ENCODE measurements around the gene PTPN13. TPM values are rescaled to one million over a fixed set of nuclear protein-coding genes. Genes with fewer than 3 reads are reported as not detected.

Gene PTPN13
- total RNA-seq, 1 donor, result 70.2 TPM

GRCh38 chr4:86611757-86612156 is 17.6 kb downstream of the PTPN13 start:
- Histone ChIP-seq H3K27ac (ENCODE audit: low read depth, low read length) (no peak overlapping the region), H3K27me3 (ENCODE audit: insufficient read depth, low read length) (no peaks in the 10 kb centered on the region), H3K36me3 (ENCODE audit: insufficient read depth, low read length) (no peaks in the 10 kb centered on the region), H3K9me3 (ENCODE audit: low read depth, low read length) (no peaks in the 10 kb centered on the region), H3K4me2 (ENCODE audit: insufficient read depth, low read length) (no peak overlapping the region), H3K4me1 (ENCODE audit: insufficient read depth, low read length) (no peaks in the 10 kb centered on the region), H3K79me2 (ENCODE audit: insufficient read depth, low read length) (peaks cover 27% of the 10 kb centered on the region), H3K4me3 (ENCODE audit: insufficient read depth, low read length) (no peak overlapping the region), H2AFZ (ENCODE audit: low read length) (no peak overlapping the region), H4K20me1 (ENCODE audit: insufficient read depth, low read length) (peaks cover 5% of the 10 kb centered on the region)
- no peak for TF ChIP-seq CTCF (IDR thresholded peaks at IDR 0.05; ENCODE audit: extremely low read depth, low read depth, low read length)
- no peak for DNase-seq (ENCODE audit: insufficient read length, low spot score, missing footprints)

- H2AFZ ChIP-seq (ENCODE audit: low read length), result no peak overlapping the region
- TF ChIP-seq CTCF (IDR thresholded peaks at IDR 0.05; ENCODE audit: extremely low read depth, low read depth, low read length), result no peak
- H3K4me3 ChIP-seq (ENCODE audit: insufficient read depth, low read length), result no peak overlapping the region
- H3K27ac ChIP-seq (ENCODE audit: low read depth, low read length), result no peak overlapping the region
- DNase-seq (ENCODE audit: insufficient read length, low spot score, missing footprints), result no peak
- H3K79me2 ChIP-seq (ENCODE audit: insufficient read depth, low read length), result peaks cover 24% of the 10 kb centered on the region
- H3K36me3 ChIP-seq (ENCODE audit: insufficient read depth, low read length), result no peaks in the 10 kb centered on the region
- H3K4me2 ChIP-seq (ENCODE audit: insufficient read depth, low read length), result no peak overlapping the region
- H3K9me3 ChIP-seq (ENCODE audit: low read depth, low read length), result no peaks in the 10 kb centered on the region
- no peaks in the 10 kb centered on the region for H3K27me3 ChIP-seq (ENCODE audit: insufficient read depth, low read length)
- no peaks in the 10 kb centered on the region for H3K4me1 ChIP-seq (ENCODE audit: insufficient read depth, low read length)
- H4K20me1 ChIP-seq (ENCODE audit: insufficient read depth, low read length), result peaks cover 5% of the 10 kb centered on the region
Observed at GRCh38 chr4:86613734-86614133, 19.6 kb downstream of the PTPN13 start.

GRCh38 chr4:86614865-86615264 is 20.8 kb downstream of the PTPN13 start:
- no peak for DNase-seq (ENCODE audit: insufficient read length, low spot score, missing footprints)
- no peaks in the 10 kb centered on the region for H3K9me3 ChIP-seq (ENCODE audit: low read depth, low read length)
- H2AFZ ChIP-seq (ENCODE audit: low read length), result no peak overlapping the region
- H3K79me2 ChIP-seq (ENCODE audit: insufficient read depth, low read length), result peaks cover 30% of the 10 kb centered on the region
- H3K27ac ChIP-seq (ENCODE audit: low read depth, low read length), result no peak overlapping the region
- H3K27me3 ChIP-seq (ENCODE audit: insufficient read depth, low read length), result no peaks in the 10 kb centered on the region
- no peak for TF ChIP-seq CTCF (IDR thresholded peaks at IDR 0.05; ENCODE audit: extremely low read depth, low read depth, low read length)
- no peaks in the 10 kb centered on the region for H3K36me3 ChIP-seq (ENCODE audit: insufficient read depth, low read length)
- no peaks in the 10 kb centered on the region for H3K4me1 ChIP-seq (ENCODE audit: insufficient read depth, low read length)
- H4K20me1 ChIP-seq (ENCODE audit: insufficient read depth, low read length), result peaks cover 9% of the 10 kb centered on the region
- H3K4me3 ChIP-seq (ENCODE audit: insufficient read depth, low read length), result no peak overlapping the region
- H3K4me2 ChIP-seq (ENCODE audit: insufficient read depth, low read length), result no peak overlapping the region

- H3K36me3 ChIP-seq (ENCODE audit: insufficient read depth, low read length), result no peaks in the 10 kb centered on the region
- no peak overlapping the region for H3K4me2 ChIP-seq (ENCODE audit: insufficient read depth, low read length)
- H3K79me2 ChIP-seq (ENCODE audit: insufficient read depth, low read length), result peaks cover 30% of the 10 kb centered on the region
- no peak overlapping the region for H3K4me3 ChIP-seq (ENCODE audit: insufficient read depth, low read length)
- no peaks in the 10 kb centered on the region for H3K4me1 ChIP-seq (ENCODE audit: insufficient read depth, low read length)
- no peaks in the 10 kb centered on the region for H3K27me3 ChIP-seq (ENCODE audit: insufficient read depth, low read length)
- no peak for TF ChIP-seq CTCF (IDR thresholded peaks at IDR 0.05; ENCODE audit: extremely low read depth, low read depth, low read length)
- H3K9me3 ChIP-seq (ENCODE audit: low read depth, low read length), result no peaks in the 10 kb centered on the region
- H4K20me1 ChIP-seq (ENCODE audit: insufficient read depth, low read length), result peaks cover 11% of the 10 kb centered on the region
- DNase-seq (ENCODE audit: insufficient read length, low spot score, missing footprints), result no peak
- no peak overlapping the region for H3K27ac ChIP-seq (ENCODE audit: low read depth, low read length)
- H2AFZ ChIP-seq (ENCODE audit: low read length), result no peak overlapping the region
Observed at GRCh38 chr4:86615501-86615900, 21.4 kb downstream of the PTPN13 start.

All from osteoblast (primary cell).